H1 (cell line): ENCODE results near the gene ING5. TPM values are rescaled to one million over a fixed set of nuclear protein-coding genes. Genes with fewer than 3 reads are reported as not detected.

Experiments
- CTCF ChIA-PET: fragments of 300-600 bp; sonication (Branson Sonifier 250); formaldehyde crosslinking; loops from one replicate; lab custom pipeline; 2021; ENCODE audit not compliant: partially characterized antibody; lab: Charles Lee
- POLR2A ChIA-PET: fragments of 300-600 bp; sonication (Branson Sonifier 250); formaldehyde crosslinking; loops from one replicate; lab custom pipeline; 2021; ENCODE audit warnings: inconsistent platforms; ENCODE audit not compliant: partially characterized antibody; lab: Charles Lee
- DNase-seq, 2 experiments: peaks; one replicate each; pipeline versions ENCODE4 v3.0.0 to v3.0.0-alpha.2; 2010 to 2022; ENCODE audit warnings: low spot score in 2 of 2, low read depth in 1 of 2, mixed read lengths in 1 of 2
- FAIRE-seq: peaks from 2 replicates; lab custom pipeline; 2011; peaks lifted over from hg19 to GRCh38; lab: Jason Lieb, UNC
- H2AFZ ChIP-seq: 2 replicates; pipeline ENCODE4 v1.8.1; 2012; ENCODE audit warnings: low read length, inconsistent platforms
- H2AK5ac ChIP-seq: 2 replicates; pipeline ENCODE4 v1.6.1; 2013; ENCODE audit warnings: low read depth, low read length
- H2BK120ac ChIP-seq: replicated peaks from 2 replicates; pipeline ENCODE3; 2013; ENCODE audit warnings: low read depth, low read length, inconsistent platforms
- H2BK12ac ChIP-seq: 2 replicates; pipeline ENCODE4 v1.6.1; 2013; ENCODE audit warnings: low read depth, low read length
- H2BK15ac ChIP-seq: 2 replicates; pipeline ENCODE4 v1.6.1; 2013; ENCODE audit warnings: low read length
- H2BK20ac ChIP-seq: 2 replicates; pipeline ENCODE4 v1.6.1; 2013; ENCODE audit warnings: low read length
- H2BK5ac ChIP-seq: 2 replicates; pipeline ENCODE4 v1.6.1; 2013; ENCODE audit warnings: low read depth, low read length
- H3K14ac ChIP-seq: 2 replicates; pipeline ENCODE4 v1.6.1; 2013; ENCODE audit warnings: inconsistent platforms; ENCODE audit not compliant: insufficient read length
- H3K18ac ChIP-seq: 2 replicates; pipeline ENCODE4 v1.6.1; 2013; ENCODE audit warnings: low read length; ENCODE audit errors: extremely low read depth
- H3K23ac ChIP-seq: 2 replicates; pipeline ENCODE4 v1.6.1; 2013; ENCODE audit warnings: inconsistent platforms; ENCODE audit not compliant: insufficient read length
- H3K23me2 ChIP-seq: 2 replicates; pipeline ENCODE4 v1.6.1; 2013; ENCODE audit warnings: low read depth, low read length
- H3K27ac ChIP-seq: 2 replicates; pipeline ENCODE4 v1.6.1; 2011; ENCODE audit warnings: low read depth, low read length, inconsistent platforms
- H3K27me3 ChIP-seq, 4 experiments: replicated peaks in 1 of 4; 1 replicate in 1 of 4; 2 replicates in 3 of 4; pipeline versions ENCODE4 v1.6.1 to v1.8.1; 2011 to 2013; ENCODE audit warnings: low read length in 3 of 4, mild to moderate bottlenecking in 3 of 4, inconsistent platforms in 2 of 4, mixed read lengths in 2 of 4, moderate library complexity in 1 of 4; ENCODE audit not compliant: control insufficient read depth in 3 of 4, insufficient read depth in 3 of 4; ENCODE audit errors: extremely low read depth in 1 of 4
- H3K36me3 ChIP-seq, 4 experiments: 2 replicates each; pipeline versions ENCODE4 v1.6.1 to v1.8.1; 2011 to 2013; ENCODE audit warnings: mild to moderate bottlenecking in 4 of 4, low read length in 3 of 4, moderate library complexity in 2 of 4, control low read depth in 1 of 4, inconsistent platforms in 1 of 4; ENCODE audit not compliant: insufficient read depth in 4 of 4, control insufficient read depth in 2 of 4
- H3K4ac ChIP-seq: replicated peaks from 2 replicates; pipeline ENCODE3; 2013; ENCODE audit warnings: low read length, low read depth, mixed read lengths, inconsistent platforms; ENCODE audit not compliant: insufficient read length
- H3K4me1 ChIP-seq, 4 experiments: replicated peaks in 1 of 4; 1 replicate in 1 of 4; 2 replicates in 3 of 4; pipeline versions ENCODE4 v1.6.1 to v1.8.1; 2011 to 2013; ENCODE audit warnings: low read length in 3 of 4, inconsistent platforms in 2 of 4, mixed read lengths in 1 of 4; ENCODE audit not compliant: insufficient read depth in 4 of 4, control insufficient read depth in 3 of 4
- H3K4me2 ChIP-seq, 2 experiments: 2 replicates each; pipeline versions ENCODE4 v1.6.1 to v1.8.1; 2011 to 2013; ENCODE audit warnings: low read depth in 2 of 2, low read length in 2 of 2, control low read depth in 1 of 2, inconsistent platforms in 1 of 2, mild to moderate bottlenecking in 1 of 2; ENCODE audit not compliant: insufficient read depth in 1 of 2
- H3K4me3 ChIP-seq, 4 experiments: fragments of 200-600, 300-600 bp in 1 of 4; sonication (generic), shearing (Covaris generic), sonication (Bioruptor Twin) in 1 of 4; 2 replicates each; pipeline versions ENCODE4 v1.5.1 to v1.8.1; 2011 to 2016; ENCODE audit warnings: low read length in 4 of 4, low read depth in 3 of 4, control low read depth in 2 of 4, inconsistent platforms in 2 of 4, mild to moderate bottlenecking in 2 of 4, mixed read lengths in 1 of 4, moderate library complexity in 1 of 4; ENCODE audit not compliant: insufficient read depth in 2 of 4; ENCODE audit errors: extremely low read depth in 1 of 4
- H3K56ac ChIP-seq: replicated peaks from 2 replicates; pipeline ENCODE3; 2013; ENCODE audit warnings: low read depth, mild to moderate bottlenecking, mixed read lengths, low read length, inconsistent platforms; ENCODE audit not compliant: insufficient read length
- H3K79me1 ChIP-seq: 2 replicates; pipeline ENCODE4 v1.6.1; 2013; ENCODE audit warnings: low read depth, low read length, control low read depth
- H3K79me2 ChIP-seq, 2 experiments: 2 replicates each; pipeline versions ENCODE4 v1.6.1 to v1.8.1; 2012 to 2013; ENCODE audit warnings: low read length in 2 of 2, mild to moderate bottlenecking in 2 of 2, inconsistent platforms in 1 of 2; ENCODE audit not compliant: insufficient read depth in 2 of 2, control insufficient read depth in 1 of 2
- H3K9ac ChIP-seq, 4 experiments: replicated peaks in 1 of 4; 1 replicate in 1 of 4; 2 replicates in 3 of 4; pipeline versions ENCODE4 v1.6.1 to v1.8.1; 2011 to 2013; ENCODE audit warnings: low read depth in 3 of 4, low read length in 3 of 4, control low read depth in 2 of 4, mild to moderate bottlenecking in 2 of 4, moderate library complexity in 2 of 4, inconsistent platforms in 1 of 4; ENCODE audit errors: extremely low read depth in 1 of 4
- H3K9me3 ChIP-seq, 2 experiments: 2 replicates each; pipeline versions ENCODE4 v1.6.1 to v1.8.1; 2012 to 2013; ENCODE audit warnings: mild to moderate bottlenecking in 2 of 2, moderate library complexity in 2 of 2, control low read depth in 1 of 2, inconsistent platforms in 1 of 2, low read depth in 1 of 2, low read length in 1 of 2, mixed read lengths in 1 of 2; ENCODE audit not compliant: insufficient read depth in 2 of 2
- H4K20me1 ChIP-seq, 2 experiments: replicated peaks in 1 of 2; 2 replicates each; pipeline versions ENCODE3 to v1.8.1; 2011 to 2013; ENCODE audit warnings: inconsistent platforms in 2 of 2, low read length in 2 of 2, mild to moderate bottlenecking in 1 of 2; ENCODE audit not compliant: insufficient read depth in 2 of 2, control insufficient read depth in 1 of 2
- H4K5ac ChIP-seq: 2 replicates; pipeline ENCODE4 v1.6.1; 2013; ENCODE audit warnings: low read length, low read depth, mixed read lengths, inconsistent platforms; ENCODE audit not compliant: insufficient read length
- H4K8ac ChIP-seq: 2 replicates; pipeline ENCODE4 v1.8.0; 2013; ENCODE audit warnings: mild to moderate bottlenecking, moderate library complexity, low read length, inconsistent platforms; ENCODE audit not compliant: insufficient read depth; ENCODE audit errors: extremely low read depth
- H4K91ac ChIP-seq: replicated peaks from 2 replicates; pipeline ENCODE3; 2013; ENCODE audit warnings: low read length, mixed read lengths, inconsistent platforms; ENCODE audit not compliant: insufficient read length
- BCL11A ChIP-seq, 2 experiments: IDR thresholded peaks; one replicate each; pipeline ENCODE4 v1.6.1; 2011; ENCODE audit warnings: low read depth in 2 of 2, low read length in 2 of 2, mild to moderate bottlenecking in 2 of 2
- CTCF ChIP-seq, 3 experiments: IDR thresholded peaks; 1 replicate in 2 of 3; 2 replicates in 1 of 3; pipeline versions ENCODE4 v1.5.1 to v1.6.1; 2011; ENCODE audit warnings: low read length in 3 of 3, mild to moderate bottlenecking in 3 of 3, inconsistent platforms in 2 of 3, low read depth in 1 of 3, moderate library complexity in 1 of 3; ENCODE audit not compliant: insufficient read depth in 1 of 3; ENCODE audit errors: control extremely low read depth in 1 of 3
- GABPA ChIP-seq: IDR thresholded peaks from 2 replicates; pipeline ENCODE4 v1.6.1; 2011; ENCODE audit warnings: mild to moderate bottlenecking, low read length, moderate library complexity, borderline replicate concordance; ENCODE audit not compliant: insufficient read depth
- NRF1 ChIP-seq: IDR thresholded peaks from 2 replicates; pipeline ENCODE4 v1.6.1; 2011; ENCODE audit warnings: mild to moderate bottlenecking, low read depth, low read length, improper control_type of control experiment
- POLR2A ChIP-seq, 2 experiments: IDR thresholded peaks; 1 replicate in 1 of 2; 2 replicates in 1 of 2; pipeline ENCODE4 v1.6.1; 2011; ENCODE audit warnings: low read depth in 2 of 2, low read length in 2 of 2, mild to moderate bottlenecking in 2 of 2; ENCODE audit errors: control extremely low read depth in 1 of 2
- POLR2AphosphoS5 ChIP-seq: IDR thresholded peaks from 2 replicates; pipeline ENCODE4 v1.6.1; 2011; ENCODE audit warnings: low read depth, low read length
- POU5F1 ChIP-seq: IDR thresholded peaks from 2 replicates; pipeline ENCODE4 v1.6.1; 2011; ENCODE audit warnings: low read depth, mild to moderate bottlenecking, low read length, moderate library complexity
- RFX5 ChIP-seq: IDR thresholded peaks from 2 replicates; pipeline ENCODE4 v1.6.1; 2011; ENCODE audit warnings: low read depth, low read length, improper control_type of control experiment, borderline replicate concordance
- SP1 ChIP-seq: IDR thresholded peaks from 2 replicates; pipeline ENCODE4 v1.6.1; 2011; ENCODE audit warnings: low read depth, low read length
- WGBS, 2 experiments: shearing (Covaris generic) in 1 of 2; methylation state at CpG; one replicate each; pipeline versions ENCODE4 v1.1.6 to v1.1.7; 2013 to 2015; ENCODE audit warnings: low lambda C conversion rate in 2 of 2, mixed read lengths in 2 of 2, inconsistent platforms in 1 of 2, low coverage in 1 of 2, missing lambda C conversion rate in 1 of 2; ENCODE audit not compliant: insufficient replicate concordance in 2 of 2, insufficient coverage in 1 of 2, insufficient read length in 1 of 2; ENCODE audit errors: extremely low coverage in 1 of 2, missing lambda C conversion rate in 1 of 2; 5-methylcytosine and 5-hydroxymethylcytosine counted together
- polyA plus RNA-seq, 7 experiments: library from polyadenylated mRNA; depleted of rRNA in 3 of 7; stranded (reverse) in 5 of 7; unstranded in 2 of 7; fragments of >200 nt in 5 of 7; fragments of 200-250 nt in 2 of 7; gene quantifications; 1 replicate in 5 of 7; 2 replicates in 1 of 7; 4 replicates in 1 of 7; pipeline versions ENCODE4 v1.2.1 to v1.2.3, GENCODE V29; 2011 to 2013; ENCODE audit warnings: missing spikeins in 2 of 7, mixed read lengths in 2 of 7
- total RNA-seq: library from RNA; stranded (reverse); fragmentation: NEBNext Ultra II Directional; extraction: Animal tissue kit (Norgen Biotek cat#: 25700); gene quantifications from 2 replicates; pipeline ENCODE4 v1.2.1, GENCODE V29; 2021

The ING5 gene
- total and polyA plus RNA-seq, 2 of the 8 experiments (the other 6 are each of a cell fraction or from before 2014, with no cell fraction given): 41.5 to 47.4 TPM

GRCh38 chr2:241652722-241653121, 49.1 kb upstream of the ING5 start:
- Histone ChIP-seq H3K56ac (no peak overlapping the region), H3K23me2 (no peaks in the 10 kb centered on the region), H3K4ac (no peak overlapping the region), H3K4me2 (no peak overlapping the region), H3K18ac (no peak overlapping the region), H3K4me3 (no peak overlapping the region), H4K91ac (no peak overlapping the region), H2AFZ (no peak overlapping the region), H3K79me2 (peaks cover 6 to 39% of the 10 kb centered on the region in 2 experiments; a peak in 3 of 4 replicates), H3K9ac (no peak overlapping the region), H3K27ac (no peak overlapping the region), H3K9me3 (no peaks in the 10 kb centered on the region), H2BK120ac (no peak overlapping the region), H4K5ac (no peak overlapping the region), H2BK20ac (no peak overlapping the region), H3K27me3 (no peaks in the 10 kb centered on the region), H4K20me1 (peaks cover 23 to 24% of the 10 kb centered on the region in 2 experiments), H2BK5ac (no peak overlapping the region), H3K4me1 (peaks cover 2 to 11% (median 4%) of the 10 kb centered on the region in 4 experiments), H3K79me1 (peaks cover 10% of the 10 kb centered on the region), H3K36me3 (peaks cover 5 to 40% (median 24%) of the 10 kb centered on the region in 4 experiments; a peak in 7 of 8 replicates), H3K23ac (no peak overlapping the region), H2AK5ac (no peak overlapping the region), H4K8ac (no peak overlapping the region), H3K14ac (no peak overlapping the region), H2BK12ac (no peak overlapping the region), H2BK15ac (no peak overlapping the region)
- CTCF ChIA-PET: interaction anchor here (0.6 kb wide), 1 partner anchor 10 kb away, joined by 3 read pairs; no protein-coding TSS in a partner anchor
- DNase-seq: no peak
- TF ChIP-seq NRF1: no peak
- TF ChIP-seq RFX5: no peak
- no peak for TF ChIP-seq POLR2AphosphoS5
- no peak for TF ChIP-seq POU5F1
- no peak for TF ChIP-seq POLR2A (IDR thresholded peaks at IDR 0.05; ENCODE audit: control extremely low read depth in 1 of 2, low read depth in 2 of 2, low read length in 2 of 2)
- no peak for TF ChIP-seq CTCF (IDR thresholded peaks at IDR 0.05; ENCODE audit: control extremely low read depth in 1 of 3, insufficient read depth in 1 of 3, low read depth in 1 of 3, low read length in 3 of 3)
- TF ChIP-seq BCL11A (IDR thresholded peaks at IDR 0.05; ENCODE audit: low read depth in 2 of 2, low read length in 2 of 2): no peak
- TF ChIP-seq GABPA: no peak
- TF ChIP-seq SP1: no peak
- WGBS, 2 experiments: 90% methylated on average over 9 of the region's 9 CpGs; no CpG with 5 or more reads in 1 of the 2 experiments
- POLR2A ChIA-PET: no interaction called here
- no peak for FAIRE-seq
